DND-41 (cell line): Measurements from ENCODE around the gene TARS2.

Experiments used
- CTCF ChIP-seq: IDR thresholded peaks from 2 replicates; pipeline ENCODE4 v1.5.1; 2012; ENCODE audit warnings: borderline replicate concordance, low read length, moderate library complexity, mild to moderate bottlenecking; ENCODE audit not compliant: poor library complexity, severe bottlenecking; ENCODE audit errors: extremely low read depth
- EZH2 ChIP-seq: IDR thresholded peaks from 3 replicates; pipeline ENCODE4 v1.6.1; 2012; ENCODE audit warnings: borderline replicate concordance, low read depth, mild to moderate bottlenecking, moderate library complexity, low read length, inconsistent platforms; ENCODE audit not compliant: severe bottlenecking

- TF ChIP-seq CTCF (no peak), EZH2 (no peak)
Observed at GRCh38 chr1:150466964-150467363, 20.3 kb upstream of the TARS2 start.
